OCI-LY3 (cell line): ENCODE data around the gene MAP4.

ENCODE experiments used
- H2AFZ ChIP-seq: fragments of 200-600, 300-600 bp; shearing (Covaris generic); 2 replicates; pipeline ENCODE4 v1.6.0; 2014; ENCODE audit warnings: antibody characterized with exemption, low read depth, low read length
- H3K27ac ChIP-seq: fragments of 200-600, 300-600 bp; sonication (generic); 2 replicates; pipeline ENCODE4 v1.5.1; 2014; ENCODE audit warnings: mild to moderate bottlenecking, low read length, moderate library complexity, mixed read lengths
- H3K27me3 ChIP-seq: fragments of 200-600, 300-600 bp; sonication (generic); 2 replicates; pipeline ENCODE4 v1.6.1; 2014; ENCODE audit warnings: low read depth, low read length, mixed read lengths
- H3K36me3 ChIP-seq: fragments of 200-600, 300-600 bp; sonication (generic); replicated peaks from 2 replicates; pipeline ENCODE3; 2014; ENCODE audit warnings: low read depth, low read length, mixed read lengths
- H3K4me1 ChIP-seq: fragments of 300-600, 200-600 bp; sonication (generic); 2 replicates; pipeline ENCODE4 v1.6.1; 2014; ENCODE audit warnings: low read length, mixed read lengths
- H3K4me2 ChIP-seq: fragments of 200-600, 300-600 bp; sonication (generic); 2 replicates; pipeline ENCODE4 v1.6.1; 2014; ENCODE audit warnings: low read length, mixed read lengths
- H3K4me3 ChIP-seq: fragments of 300-600, 200-600 bp; sonication (generic); 2 replicates; pipeline ENCODE4 v1.5.1; 2014; ENCODE audit warnings: antibody characterized with exemption, mild to moderate bottlenecking, low read length, moderate library complexity
- H3K79me2 ChIP-seq: fragments of 300-600, 200-600 bp; shearing (Covaris generic); 2 replicates; pipeline ENCODE4 v1.6.1; 2014; ENCODE audit warnings: mild to moderate bottlenecking, low read length, mixed read lengths
- H3K9ac ChIP-seq: fragments of 300-600, 200-600 bp; shearing (Covaris generic); 2 replicates; pipeline ENCODE4 v1.6.0; 2014; ENCODE audit warnings: mild to moderate bottlenecking, low read length, moderate library complexity
- H3K9me3 ChIP-seq: fragments of 200-600, 300-600 bp; shearing (Covaris generic); 2 replicates; pipeline ENCODE4 v1.6.1; 2014; ENCODE audit warnings: low read length, mixed read lengths; ENCODE audit not compliant: insufficient read depth
- H4K20me1 ChIP-seq: fragments of 200-600, 300-600 bp; sonication (generic); 2 replicates; pipeline ENCODE4 v1.6.1; 2016; ENCODE audit warnings: low read length, mixed read lengths; ENCODE audit not compliant: insufficient read depth
- CTCF ChIP-seq: fragments of 200-600, 300-600 bp; sonication (generic); IDR thresholded peaks from 2 replicates; pipeline ENCODE4 v1.5.1; 2014; ENCODE audit warnings: antibody characterized with exemption, low read length, low read depth
- EZH2phosphoT487 ChIP-seq: fragments of 200-600 bp; shearing (Covaris generic); IDR thresholded peaks from 2 replicates; pipeline ENCODE4 v1.6.1; 2018; ENCODE audit warnings: antibody characterized with exemption, mixed run types, low read depth

MAP4 gene

GRCh38 chr3:47865192-47865591, 151.0 kb downstream of the MAP4 start:
- H3K27me3 ChIP-seq, result no peaks in the 10 kb centered on the region
- H3K4me1 ChIP-seq, result no peaks in the 10 kb centered on the region
- no peak overlapping the region for H3K4me3 ChIP-seq
- TF ChIP-seq EZH2phosphoT487, result no peak
- TF ChIP-seq CTCF, result no peak
- peaks cover 44% of the 10 kb centered on the region for H3K36me3 ChIP-seq
- no peak overlapping the region for H3K4me2 ChIP-seq
- no peak overlapping the region for H3K27ac ChIP-seq
- no peaks in the 10 kb centered on the region for H3K9me3 ChIP-seq
- H4K20me1 ChIP-seq, result peaks cover 10% of the 10 kb centered on the region
- H3K79me2 ChIP-seq, result no peaks in the 10 kb centered on the region
- H2AFZ ChIP-seq, result no peak overlapping the region
- no peak overlapping the region for H3K9ac ChIP-seq

- Histone ChIP-seq H3K27me3 (no peaks in the 10 kb centered on the region), H3K4me2 (no peak overlapping the region), H3K27ac (no peak overlapping the region), H3K79me2 (no peaks in the 10 kb centered on the region), H4K20me1 (peaks cover 3% of the 10 kb centered on the region; the same call in 1 of the 2 replicates), H3K9me3 (no peaks in the 10 kb centered on the region), H3K9ac (no peak overlapping the region), H3K36me3 (peaks cover 28% of the 10 kb centered on the region), H3K4me1 (no peaks in the 10 kb centered on the region), H2AFZ (no peak overlapping the region), H3K4me3 (no peak overlapping the region)
- TF ChIP-seq CTCF (no peak), EZH2phosphoT487 (no peak)
Observed at GRCh38 chr3:47863391-47864128, 152.7 kb downstream of the MAP4 start.

- Histone ChIP-seq H3K27me3 (no peaks in the 10 kb centered on the region), H2AFZ (no peak overlapping the region), H3K4me2 (no peak overlapping the region), H4K20me1 (no peaks in the 10 kb centered on the region), H3K79me2 (no peaks in the 10 kb centered on the region), H3K27ac (no peak overlapping the region), H3K4me1 (no peaks in the 10 kb centered on the region), H3K36me3 (peaks cover 13% of the 10 kb centered on the region), H3K4me3 (no peak overlapping the region), H3K9me3 (no peaks in the 10 kb centered on the region), H3K9ac (no peak overlapping the region)
- TF ChIP-seq EZH2phosphoT487 (no peak), CTCF (no peak)
Observed at GRCh38 chr3:47859956-47860605, 156.1 kb downstream of the MAP4 start.

GRCh38 chr3:47857151-47857550, 159.1 kb downstream of the MAP4 start:
- no peaks in the 10 kb centered on the region for H3K4me1 ChIP-seq
- no peaks in the 10 kb centered on the region for H3K27me3 ChIP-seq
- H4K20me1 ChIP-seq, result no peaks in the 10 kb centered on the region
- no peak overlapping the region for H3K4me3 ChIP-seq
- no peak overlapping the region for H3K27ac ChIP-seq
- no peak overlapping the region for H3K4me2 ChIP-seq
- peaks cover 14% of the 10 kb centered on the region for H3K36me3 ChIP-seq
- TF ChIP-seq CTCF, result no peak
- TF ChIP-seq EZH2phosphoT487, result no peak
- H3K79me2 ChIP-seq, result no peaks in the 10 kb centered on the region
- no peaks in the 10 kb centered on the region for H3K9me3 ChIP-seq
- H2AFZ ChIP-seq, result no peak overlapping the region
- H3K9ac ChIP-seq, result no peak overlapping the region
